Measurements from ENCODE around the gene HLA-DQA1. TPM values are rescaled to one million over a fixed set of nuclear protein-coding genes. Genes with fewer than 3 reads are reported as not detected.

The HLA-DQA1 gene
- total and polyA plus RNA-seq, 9 of the 15 experiments (the other 6 are each of a cell fraction or from before 2014, with no cell fraction given), result 0.04 to 0.49 TPM; not detected in 7

DNA sequence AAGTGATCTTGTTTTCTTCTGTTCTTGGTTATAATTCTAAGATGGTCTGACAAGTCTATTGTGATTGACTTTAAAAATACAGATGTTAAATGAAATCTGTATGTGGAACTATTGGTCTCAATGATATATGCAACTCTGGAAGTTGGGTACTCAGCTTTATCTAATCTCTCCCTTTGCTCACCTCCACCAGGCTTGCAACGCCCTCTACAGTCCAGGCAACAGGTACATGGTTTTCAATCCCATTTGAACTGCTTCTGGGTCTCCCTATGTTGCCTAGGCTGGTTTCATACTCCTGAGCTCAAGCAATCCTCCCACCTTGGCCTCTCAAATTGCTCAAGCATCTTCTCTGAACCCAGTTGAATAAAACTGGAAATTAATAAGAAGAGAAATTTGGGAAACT is 54.8 kb downstream of the HLA-DQA1 start (continued):
- TF ChIP-seq ZBTB40 (IDR thresholded peaks at IDR 0.05) (no peak), ZBTB40 (CRISPR knock-in tag; IDR thresholded peaks at IDR 0.05) (no peak), RBM25 (IDR thresholded peaks at IDR 0.05; ENCODE audit: low read depth, low read length, severe bottlenecking) (no peak), FOXA3 (CRISPR knock-in tag; conservative IDR thresholded peaks at IDR 0.05 in 1 of 2, IDR thresholded peaks at IDR 0.05 in 1 of 2) (no peak), RFX7 (CRISPR knock-in tag; IDR thresholded peaks at IDR 0.05) (no peak), ZFPM2 (CRISPR knock-in tag; IDR thresholded peaks at IDR 0.05) (no peak), PCBP2 (IDR thresholded peaks at IDR 0.05; ENCODE audit: low read depth, low read length, poor library complexity, severe bottlenecking) (no peak), KLF6 (CRISPR knock-in tag; IDR thresholded peaks at IDR 0.05; ENCODE audit: borderline replicate concordance) (no peak), ZBTB1 (CRISPR knock-in tag; IDR thresholded peaks at IDR 0.05; ENCODE audit: borderline replicate concordance, low read depth) (no peak), FOS (IDR thresholded peaks at IDR 0.05; ENCODE audit: extremely low read depth, insufficient read length) (no peak), RAD21 (CRISPR knock-in tag; conservative IDR thresholded peaks at IDR 0.05 in 1 of 2, IDR thresholded peaks at IDR 0.05 in 1 of 2) (peak; percentile 51 to 64)
- TF ChIP-seq, protein P1, sequence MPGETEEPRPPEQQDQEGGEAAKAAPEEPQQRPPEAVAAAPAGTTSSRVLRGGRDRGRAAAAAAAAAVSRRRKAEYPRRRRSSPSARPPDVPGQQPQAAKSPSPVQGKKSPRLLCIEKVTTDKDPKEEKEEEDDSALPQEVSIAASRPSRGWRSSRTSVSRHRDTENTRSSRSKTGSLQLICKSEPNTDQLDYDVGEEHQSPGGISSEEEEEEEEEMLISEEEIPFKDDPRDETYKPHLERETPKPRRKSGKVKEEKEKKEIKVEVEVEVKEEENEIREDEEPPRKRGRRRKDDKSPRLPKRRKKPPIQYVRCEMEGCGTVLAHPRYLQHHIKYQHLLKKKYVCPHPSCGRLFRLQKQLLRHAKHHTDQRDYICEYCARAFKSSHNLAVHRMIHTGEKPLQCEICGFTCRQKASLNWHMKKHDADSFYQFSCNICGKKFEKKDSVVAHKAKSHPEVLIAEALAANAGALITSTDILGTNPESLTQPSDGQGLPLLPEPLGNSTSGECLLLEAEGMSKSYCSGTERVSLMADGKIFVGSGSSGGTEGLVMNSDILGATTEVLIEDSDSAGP (CRISPR knock-in tag; IDR thresholded peaks at IDR 0.05), result no peak
- TF ChIP-seq, protein P2, sequence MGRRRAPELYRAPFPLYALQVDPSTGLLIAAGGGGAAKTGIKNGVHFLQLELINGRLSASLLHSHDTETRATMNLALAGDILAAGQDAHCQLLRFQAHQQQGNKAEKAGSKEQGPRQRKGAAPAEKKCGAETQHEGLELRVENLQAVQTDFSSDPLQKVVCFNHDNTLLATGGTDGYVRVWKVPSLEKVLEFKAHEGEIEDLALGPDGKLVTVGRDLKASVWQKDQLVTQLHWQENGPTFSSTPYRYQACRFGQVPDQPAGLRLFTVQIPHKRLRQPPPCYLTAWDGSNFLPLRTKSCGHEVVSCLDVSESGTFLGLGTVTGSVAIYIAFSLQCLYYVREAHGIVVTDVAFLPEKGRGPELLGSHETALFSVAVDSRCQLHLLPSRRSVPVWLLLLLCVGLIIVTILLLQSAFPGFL (CRISPR knock-in tag; IDR thresholded peaks at IDR 0.05), result no peak
